AG10803 (cell line): ENCODE measurements around the gene XDH.

Experiments used
- DNase-seq: peaks from one replicate; pipeline ENCODE4 v3.0.0; 2010; ENCODE audit warnings: low read depth
- H3K4me3 ChIP-seq: 2 replicates; pipeline ENCODE4 v1.5.1; 2011; ENCODE audit warnings: mild to moderate bottlenecking, low read length, control low read depth
- CTCF ChIP-seq: conservative IDR thresholded peaks from 2 replicates; pipeline ENCODE4 v1.5.1; 2011; ENCODE audit warnings: mild to moderate bottlenecking, low read length, control low read depth, inconsistent platforms

Gene XDH

DNA sequence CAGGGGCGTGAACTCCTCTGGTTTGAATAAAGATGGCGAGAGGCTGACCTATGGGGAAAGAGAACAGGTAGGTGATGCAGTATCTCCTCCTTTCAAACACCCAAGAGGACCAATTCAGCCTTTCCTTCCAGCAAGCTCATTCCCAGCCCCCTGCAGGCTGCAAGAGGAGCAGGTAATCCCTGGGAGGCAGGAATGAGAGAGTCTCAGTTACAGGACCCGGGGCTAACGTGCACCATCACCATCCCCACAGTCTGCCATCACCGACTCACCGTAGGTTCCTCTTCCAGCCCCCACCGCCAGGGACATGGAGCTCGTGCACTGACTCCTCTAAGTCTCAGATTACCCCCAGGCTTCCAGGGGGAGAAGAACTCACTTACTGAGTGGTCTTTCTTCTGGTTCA is 26.7 kb downstream of the XDH start:
- H3K4me3 ChIP-seq = no peak overlapping the region
- no peak for DNase-seq
- TF ChIP-seq CTCF = no peak

DNA sequence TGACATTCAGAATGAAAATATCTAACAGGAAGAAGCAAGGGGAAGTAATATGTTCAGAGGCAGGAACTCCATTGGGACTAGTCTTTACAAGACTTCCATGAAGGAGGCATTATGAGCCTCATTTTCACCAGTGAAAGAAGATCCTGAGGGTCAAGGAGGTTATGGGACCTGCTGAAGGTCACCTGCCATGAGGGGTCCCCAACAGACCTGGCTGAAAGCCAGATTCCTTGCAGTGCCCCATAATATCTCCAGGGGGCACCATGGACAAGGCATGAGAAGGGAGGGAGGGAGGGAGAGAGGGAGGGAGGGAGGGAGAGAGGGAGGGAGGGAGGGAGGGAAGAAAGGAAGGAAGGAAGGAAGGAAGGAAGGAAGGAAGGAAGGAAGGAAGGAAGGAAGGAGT is 27.9 kb downstream of the XDH start:
- no peak for DNase-seq
- no peak for TF ChIP-seq CTCF

DNA sequence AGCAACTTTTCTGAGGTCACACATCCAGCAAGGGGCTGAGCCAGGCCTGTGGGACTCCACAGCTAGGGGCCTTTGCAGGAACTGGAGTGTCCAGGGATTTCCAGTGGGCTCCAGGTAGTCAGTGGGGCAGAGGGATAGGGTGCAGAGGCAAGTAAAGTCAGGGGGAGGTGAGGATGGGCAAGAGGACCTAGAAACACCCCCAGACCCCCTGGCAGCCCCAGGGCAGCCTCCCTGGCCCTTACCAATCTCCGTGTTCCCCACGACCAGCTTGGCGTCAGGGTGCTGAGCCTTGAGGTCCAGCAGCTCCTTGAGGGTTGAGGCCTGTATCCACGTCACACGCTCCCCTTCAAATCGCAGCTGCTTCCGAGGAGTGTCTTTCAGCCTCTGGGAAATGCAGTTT is 28.4 kb downstream of the XDH start:
- DNase-seq = no peak
- TF ChIP-seq CTCF = no peak
- H3K4me3 ChIP-seq = no peak overlapping the region

More for the DNA sequence above, 27.9 kb downstream of the XDH start:
- no peak overlapping the region for H3K4me3 ChIP-seq

DNA sequence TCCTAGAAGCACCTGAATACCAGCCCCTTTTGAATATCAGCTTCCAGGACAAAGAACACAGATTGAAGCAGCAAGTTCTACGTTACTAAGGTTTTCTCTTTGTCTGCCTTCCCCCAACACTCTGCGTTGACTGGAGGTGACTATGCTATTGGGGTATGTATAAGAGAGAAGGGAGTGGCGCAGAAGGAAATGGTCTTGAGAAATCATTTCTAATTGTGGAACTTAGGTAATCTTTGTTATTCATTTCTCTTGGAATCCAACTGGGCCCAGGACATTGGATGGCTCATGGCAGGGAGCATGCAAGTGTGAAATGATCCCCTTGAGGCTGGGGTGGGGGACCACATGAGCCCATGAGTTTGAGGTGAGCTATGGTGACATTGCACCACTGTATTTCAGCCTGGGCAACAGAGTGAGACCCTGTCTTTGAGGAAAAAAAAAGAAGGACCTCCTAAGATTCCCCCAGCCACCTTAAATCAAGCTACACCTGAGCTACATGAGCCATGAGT is 29.7 kb downstream of the XDH start:
- peak; percentile 97 for DNase-seq
- TF ChIP-seq CTCF = no peak
- no peak overlapping the region for H3K4me3 ChIP-seq

- H3K4me3 ChIP-seq = no peak overlapping the region
- DNase-seq = peak; percentile 95
- no peak for TF ChIP-seq CTCF
Measured at GRCh38 chr2:31384351-31384750, 30.2 kb downstream of the XDH start.

- H3K4me3 ChIP-seq = no peak overlapping the region
- DNase-seq = peak; percentile 37
- no peak for TF ChIP-seq CTCF
Measured at GRCh38 chr2:31383471-31384153, 30.9 kb downstream of the XDH start.

- no peak for TF ChIP-seq CTCF
- peak; percentile 33 for DNase-seq
Measured at GRCh38 chr2:31382452-31383120, 32.0 kb downstream of the XDH start.

More at GRCh38 chr2:31382452-31383120, 32.0 kb downstream of the XDH start:
- no peak overlapping the region for H3K4me3 ChIP-seq
